Trophoblast cell (in vitro differentiated cells and primary cell): Measurements from ENCODE around the gene SRSF10.

Experiments used
- DNase-seq, 2 donors: peaks; one replicate each; pipeline ENCODE4 v3.0.0-alpha.2; 2016
- H2AFZ ChIP-seq: 2 replicates; pipeline ENCODE4 v1.6.1; 2013; ENCODE audit warnings: low read length, moderate library complexity, mild to moderate bottlenecking; ENCODE audit not compliant: insufficient read depth, poor library complexity
- H2AK5ac ChIP-seq: 2 replicates; pipeline ENCODE4 v1.6.1; 2013; ENCODE audit warnings: mild to moderate bottlenecking, low read length
- H2BK120ac ChIP-seq: 2 replicates; pipeline ENCODE4 v1.6.1; 2013; ENCODE audit warnings: low read length, mild to moderate bottlenecking, moderate library complexity; ENCODE audit not compliant: insufficient read depth, poor library complexity
- H2BK12ac ChIP-seq: 2 replicates; pipeline ENCODE4 v1.6.1; 2013; ENCODE audit warnings: mild to moderate bottlenecking, low read length, moderate library complexity
- H2BK5ac ChIP-seq: 2 replicates; pipeline ENCODE4 v1.6.1; 2013; ENCODE audit warnings: low read length, low read depth, moderate library complexity, mild to moderate bottlenecking; ENCODE audit not compliant: poor library complexity
- H3K14ac ChIP-seq: 2 replicates; pipeline ENCODE4 v1.6.1; 2013; ENCODE audit warnings: mild to moderate bottlenecking, low read length
- H3K18ac ChIP-seq: 2 replicates; pipeline ENCODE4 v1.6.1; 2013; ENCODE audit warnings: mild to moderate bottlenecking, low read length
- H3K23ac ChIP-seq: 2 replicates; pipeline ENCODE4 v1.6.1; 2013; ENCODE audit warnings: low read length
- H3K27ac ChIP-seq: 2 replicates; pipeline ENCODE4 v1.5.1; 2013; ENCODE audit warnings: low read depth, mild to moderate bottlenecking, inconsistent platforms, low read length, moderate library complexity
- H3K27me3 ChIP-seq: 2 replicates; pipeline ENCODE4 v1.6.1; 2013; ENCODE audit warnings: inconsistent platforms, mild to moderate bottlenecking, low read length, moderate library complexity; ENCODE audit not compliant: insufficient read depth
- H3K36me3 ChIP-seq, 2 experiments: 1 replicate in 1 of 2; 2 replicates in 1 of 2; pipeline ENCODE4 v1.6.1; 2013; ENCODE audit warnings: low read length in 2 of 2, mild to moderate bottlenecking in 2 of 2, moderate library complexity in 1 of 2; ENCODE audit not compliant: insufficient read depth in 2 of 2, control insufficient read depth in 1 of 2
- H3K4ac ChIP-seq: 2 replicates; pipeline ENCODE4 v1.6.1; 2013; ENCODE audit warnings: low read depth, mild to moderate bottlenecking, low read length, moderate library complexity
- H3K4me1 ChIP-seq, 2 experiments: 1 replicate in 1 of 2; 2 replicates in 1 of 2; pipeline ENCODE4 v1.6.1; 2013; ENCODE audit warnings: low read length in 2 of 2, mild to moderate bottlenecking in 2 of 2, moderate library complexity in 1 of 2; ENCODE audit not compliant: insufficient read depth in 2 of 2, control insufficient read depth in 1 of 2
- H3K4me2 ChIP-seq: 2 replicates; pipeline ENCODE4 v1.6.1; 2013; ENCODE audit warnings: inconsistent platforms, mild to moderate bottlenecking, low read length, moderate library complexity
- H3K4me3 ChIP-seq: 2 replicates; pipeline ENCODE4 v1.5.1; 2013; ENCODE audit warnings: mild to moderate bottlenecking, low read depth, low read length, inconsistent platforms
- H3K79me1 ChIP-seq: one replicate; pipeline ENCODE4 v1.6.1; 2013; ENCODE audit warnings: low read length
- H3K79me2 ChIP-seq: 2 replicates; pipeline ENCODE4 v1.6.1; 2013; ENCODE audit warnings: low read length, mild to moderate bottlenecking; ENCODE audit not compliant: control insufficient read depth, insufficient read depth, poor library complexity
- H3K9ac ChIP-seq: 2 replicates; pipeline ENCODE4 v1.6.1; 2013; ENCODE audit warnings: mild to moderate bottlenecking, low read length
- H3K9me3 ChIP-seq: 2 replicates; pipeline ENCODE4 v1.6.1; 2013; ENCODE audit warnings: low read depth, mild to moderate bottlenecking, control low read depth, inconsistent platforms, low read length; ENCODE audit not compliant: insufficient read depth
- H4K12ac ChIP-seq: 2 replicates; pipeline ENCODE4 v1.6.1; 2013; ENCODE audit warnings: low read depth, mild to moderate bottlenecking, low read length, moderate library complexity
- H4K8ac ChIP-seq: 2 replicates; pipeline ENCODE4 v1.6.1; 2013; ENCODE audit warnings: low read depth, mild to moderate bottlenecking, low read length, moderate library complexity
- H4K91ac ChIP-seq: one replicate; pipeline ENCODE4 v1.6.1; 2013; ENCODE audit warnings: low read depth, mild to moderate bottlenecking, low read length, moderate library complexity
- WGBS: extraction: QIAGEN DNeasy Blood & Tissue Kit; methylation state at CpG from one replicate; pipeline ENCODE4 v1.1.7; 2013; ENCODE audit warnings: missing lambda C conversion rate; ENCODE audit not compliant: insufficient read length, insufficient coverage; ENCODE audit errors: extremely low coverage; 5-methylcytosine and 5-hydroxymethylcytosine counted together

SRSF10 gene

DNA sequence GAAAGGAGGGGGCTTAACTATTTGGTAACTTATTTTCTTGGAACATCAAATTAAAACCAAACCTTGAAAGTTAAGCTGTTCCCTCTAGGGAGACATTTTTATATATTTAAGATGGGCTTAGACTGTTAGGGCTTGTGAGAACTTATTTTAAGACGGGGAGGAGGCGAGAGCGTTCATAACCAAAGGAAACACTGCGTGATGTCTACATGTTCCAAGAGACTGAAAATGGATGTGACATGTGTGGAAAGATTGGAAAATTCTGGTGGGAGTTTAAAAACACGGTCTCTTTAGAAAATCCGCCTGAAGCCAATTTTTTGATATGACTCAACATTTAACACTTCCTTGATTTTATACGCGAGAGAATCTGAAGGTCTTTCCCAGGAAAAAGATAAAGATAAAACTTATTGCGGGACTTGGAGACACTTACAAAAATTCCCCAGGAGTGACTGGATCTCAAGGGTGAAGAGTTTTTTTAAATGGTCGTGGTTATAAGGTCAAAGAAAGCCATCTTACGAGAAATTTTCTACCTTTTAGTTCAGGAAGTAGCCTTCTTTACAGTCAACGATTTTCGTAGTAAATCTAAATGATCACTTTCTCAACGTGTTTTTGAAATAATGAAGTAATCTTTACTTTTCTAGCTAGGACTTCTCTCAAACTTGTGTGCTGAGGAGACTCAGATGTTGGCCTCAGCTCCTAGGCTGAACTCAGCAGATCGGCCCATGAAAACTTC, 19.7 kb downstream of the SRSF10 start:
- Histone ChIP-seq H3K27me3 (no peaks in the 10 kb centered on the region), H3K4me2 (peak overlapping the region; percentile 64), H2BK120ac (no peak overlapping the region), H3K14ac (no peak overlapping the region), H3K79me1 (peaks cover 13% of the 10 kb centered on the region), H2BK5ac (no peak overlapping the region), H3K4me1 (peaks cover 6 to 9% of the 10 kb centered on the region in 2 experiments), H2BK12ac (no peak overlapping the region), H3K27ac (peak overlapping the region; percentile 99), H3K9ac (peak overlapping the region; percentile 98), H2AK5ac (no peak overlapping the region), H3K23ac (no peak overlapping the region), H4K91ac (no peak overlapping the region), H3K4ac (peak overlapping the region; percentile 97), H3K18ac (no peak overlapping the region), H4K12ac (no peak overlapping the region), H3K36me3 (peaks cover 0 to 4% of the 10 kb centered on the region in 2 experiments), H4K8ac (no peak overlapping the region), H3K4me3 (peak overlapping the region; percentile 94), H2AFZ (no peak overlapping the region), H3K9me3 (no peaks in the 10 kb centered on the region), H3K79me2 (peaks cover 9% of the 10 kb centered on the region)
- peak; percentile 57 to 92 for DNase-seq
- no CpG with 5 or more reads among the region's 15 CpGs for WGBS

DNA sequence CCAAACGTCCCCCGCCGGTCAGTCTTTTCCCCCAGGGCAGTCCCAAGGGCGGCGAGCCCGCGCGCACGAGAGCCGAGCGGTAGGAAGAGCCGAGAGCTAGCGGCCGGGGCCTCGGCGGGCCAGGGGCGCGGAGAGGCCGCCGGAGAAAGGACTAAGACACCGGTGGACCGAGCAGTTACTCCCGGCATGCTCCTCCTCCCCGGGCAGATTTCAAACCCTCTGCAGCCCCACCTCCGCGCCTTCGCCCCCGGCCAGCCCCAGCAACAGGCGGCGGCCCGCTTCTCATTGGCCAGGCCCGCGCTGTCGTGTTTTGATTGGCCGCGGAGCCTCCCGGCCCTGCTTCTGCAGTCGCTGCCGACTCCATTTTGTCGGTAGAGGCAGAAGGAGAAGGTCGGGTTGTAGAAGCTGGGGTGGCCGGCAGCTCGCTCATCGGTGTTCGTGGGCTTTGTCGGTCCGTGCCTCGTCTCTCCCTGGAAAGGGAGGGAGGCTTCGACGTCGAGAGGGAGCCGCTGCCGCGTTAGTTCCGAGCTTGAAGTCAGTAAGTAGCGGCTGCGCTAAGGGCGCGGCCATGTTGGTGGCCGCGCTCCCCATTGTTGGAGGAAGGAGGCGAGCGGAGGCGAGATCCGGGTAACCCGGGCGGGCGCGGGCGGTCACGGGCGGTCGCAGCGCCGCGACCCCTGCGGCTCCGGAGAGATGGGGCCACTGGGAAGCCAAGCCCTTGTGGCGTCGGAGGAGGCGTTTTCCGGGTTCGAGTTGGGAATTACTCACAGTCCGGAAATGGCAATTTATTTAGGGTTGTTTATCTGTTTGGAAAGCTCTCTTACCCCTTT, 20.5 kb downstream of the SRSF10 start, which contains the start of gene PNRC2:
PNRC2 (plus strand) TSS at position 368 of the 830 bp plus-strand sequence. CDS start 1,630 bp downstream, outside the sequence.
- Histone ChIP-seq H3K18ac (peak within 1 kb of the TSS; percentile 97), H4K8ac (peak within 1 kb of the TSS; percentile 96), H3K9ac (peak within 1 kb of the TSS; percentile 98), H3K4me3 (peak within 1 kb of the TSS; percentile 94), H3K79me2 (peaks cover 9% of the 10 kb centered on the region), H2AFZ (peak within 1 kb of the TSS; percentile 79), H4K12ac (peak within 1 kb of the TSS; percentile 86), H3K23ac (no peak within 1 kb of the TSS), H4K91ac (peak within 1 kb of the TSS; percentile 97), H3K4ac (peak within 1 kb of the TSS; percentile 97), H3K36me3 (peaks cover 0 to 4% of the 10 kb centered on the region in 2 experiments), H3K9me3 (no peaks in the 10 kb centered on the region), H3K4me1 (peaks cover 8 to 14% of the 10 kb centered on the region in 2 experiments), H2BK5ac (peak within 1 kb of the TSS; percentile 93), H2BK120ac (peak within 1 kb of the TSS; percentile 90), H3K4me2 (peak within 1 kb of the TSS; percentile 89), H2AK5ac (peak within 1 kb of the TSS; percentile 96), H3K14ac (peak within 1 kb of the TSS; percentile 93), H3K27ac (peak within 1 kb of the TSS; percentile 100), H3K27me3 (no peaks in the 10 kb centered on the region), H2BK12ac (no peak within 1 kb of the TSS), H3K79me1 (peaks cover 13% of the 10 kb centered on the region)
- no CpG with 5 or more reads among the region's 84 CpGs for WGBS
- DNase-seq: peak; percentile 98

DNA sequence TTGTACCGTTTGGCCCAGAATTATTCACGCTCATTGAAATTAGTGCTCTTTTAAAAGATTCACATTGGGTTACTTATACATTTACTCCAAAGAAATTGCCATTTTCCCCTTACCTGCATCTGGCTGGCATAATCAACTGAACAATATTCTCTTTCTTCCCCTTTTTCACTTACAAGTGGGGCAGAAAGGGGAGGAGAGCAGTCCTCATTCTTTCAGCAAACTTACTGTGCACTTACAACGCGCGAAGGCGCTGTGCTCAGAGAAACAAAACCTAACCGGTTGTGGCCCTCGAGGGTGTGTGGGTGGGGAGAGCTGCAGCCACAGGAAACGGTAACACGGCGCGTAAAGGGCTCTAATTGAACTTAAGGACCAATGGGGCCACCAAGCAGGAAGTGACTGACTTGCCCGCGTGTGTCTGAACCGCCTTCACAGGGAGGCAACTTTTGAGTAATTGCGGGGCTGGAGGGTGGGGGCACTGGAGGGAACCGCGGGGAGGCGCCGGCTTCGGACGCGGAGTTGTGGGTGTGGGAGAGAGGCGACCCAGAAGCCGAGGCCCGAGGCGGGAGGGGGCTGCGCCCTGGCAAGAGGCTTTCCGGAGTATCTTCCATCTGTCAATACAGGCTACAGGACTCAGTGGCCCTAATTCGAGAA, 21.2 kb downstream of the SRSF10 start:
- no peaks in the 10 kb centered on the region for H3K9me3 ChIP-seq
- peak overlapping the region; percentile 81 for H4K8ac ChIP-seq
- peak overlapping the region; percentile 50 for H4K12ac ChIP-seq
- peak overlapping the region; percentile 91 for H2BK5ac ChIP-seq
- no peaks in the 10 kb centered on the region for H3K27me3 ChIP-seq
- peak overlapping the region; percentile 79 for H2AFZ ChIP-seq
- H3K79me2 ChIP-seq: peaks cover 9% of the 10 kb centered on the region
- peak overlapping the region; percentile 90 for H2BK120ac ChIP-seq
- peak overlapping the region; percentile 78 for H3K4me3 ChIP-seq
- peaks cover 0 to 4% of the 10 kb centered on the region in 2 experiments for H3K36me3 ChIP-seq
- H2BK12ac ChIP-seq: no peak overlapping the region
- no CpG with 5 or more reads among the region's 30 CpGs for WGBS
- H2AK5ac ChIP-seq: peak overlapping the region; percentile 18
- peaks cover 8 to 16% of the 10 kb centered on the region in 2 experiments for H3K4me1 ChIP-seq
- H3K9ac ChIP-seq: peak overlapping the region; percentile 82
- H3K18ac ChIP-seq: peak overlapping the region; percentile 81
- H3K79me1 ChIP-seq: peaks cover 13% of the 10 kb centered on the region
- H3K27ac ChIP-seq: peak overlapping the region; percentile 100
- H4K91ac ChIP-seq: peak overlapping the region; percentile 97
- DNase-seq: peak; percentile 91 to 93
- peak overlapping the region; percentile 89 for H3K4me2 ChIP-seq
- H3K4ac ChIP-seq: peak overlapping the region; percentile 44
- peak overlapping the region; percentile 93 for H3K14ac ChIP-seq
- H3K23ac ChIP-seq: no peak overlapping the region
